NCI-H146 treated with DMSO at 0.1 percent for 48 hours (cell line): ENCODE results near the gene UCMA.

Experiments
- DNase-seq: peaks from one replicate; lab custom pipeline; 2025; ENCODE audit not compliant: unreplicated experiment; lab: John Stamatoyannopoulos, UW

The UCMA gene

GRCh38 chr10:13189961-13190360, 44.2 kb downstream of the UCMA start:
- no peak for DNase-seq

- DNase-seq = no peak
Observed at GRCh38 chr10:13188593-13188992, 45.6 kb downstream of the UCMA start.

- no peak for DNase-seq
Observed at GRCh38 chr10:13187135-13187534, 47.0 kb downstream of the UCMA start.

- no peak for DNase-seq
Observed at GRCh38 chr10:13184730-13185514, 49.3 kb downstream of the UCMA start.

GRCh38 chr10:13184276-13184675, 49.9 kb downstream of the UCMA start:
- DNase-seq = no peak

- DNase-seq = no peak
Observed at GRCh38 chr10:13183625-13184024, 50.5 kb downstream of the UCMA start.

- no peak for DNase-seq
Observed at GRCh38 chr10:13182424-13182823, 51.8 kb downstream of the UCMA start.

- no peak for DNase-seq
Observed at GRCh38 chr10:13180788-13181187, 53.4 kb downstream of the UCMA start.

- no peak for DNase-seq
Observed at GRCh38 chr10:13173616-13174015, 60.6 kb downstream of the UCMA start.
